ACC112 (cell line): ENCODE measurements around the gene ST6GALNAC3.
"Not testable (repeated sequence)": the region's sequence is repeated elsewhere in the genome, so short reads cannot be mapped to it uniquely, and the experiment has no call there.

Experiments
- H2AFZ ChIP-seq: fragments of 200-600 bp; sonication (generic); one replicate; pipeline ENCODE4 v1.6.0; 2017; ENCODE audit warnings: antibody characterized with exemption, low read length; ENCODE audit not compliant: unreplicated experiment
- H3K27ac ChIP-seq: fragments of 200-600 bp; sonication (generic); 2 replicates; pipeline ENCODE4 v1.5.1; 2014; ENCODE audit warnings: low read depth, mild to moderate bottlenecking, antibody characterized with exemption, low read length, moderate library complexity
- H3K27me3 ChIP-seq: fragments of 200-600 bp; sonication (generic); 2 replicates; pipeline ENCODE4 v1.6.1; 2014; ENCODE audit warnings: mild to moderate bottlenecking, antibody characterized with exemption, low read length, moderate library complexity, mixed read lengths; ENCODE audit not compliant: insufficient read depth
- H3K36me3 ChIP-seq: fragments of 200-600 bp; sonication (generic); 2 replicates; pipeline ENCODE4 v1.6.1; 2016; ENCODE audit warnings: mild to moderate bottlenecking, antibody characterized with exemption, low read length, moderate library complexity, mixed read lengths; ENCODE audit not compliant: insufficient read depth
- H3K4me1 ChIP-seq: fragments of 200-600 bp; sonication (generic); one replicate; pipeline ENCODE4 v1.6.1; 2016; ENCODE audit warnings: low read length, mixed read lengths; ENCODE audit not compliant: insufficient read depth, unreplicated experiment, control insufficient read depth
- H3K4me3 ChIP-seq: fragments of 200-600 bp; sonication (generic); 2 replicates; pipeline ENCODE4 v1.5.1; 2014; ENCODE audit warnings: mild to moderate bottlenecking, low read depth, low read length
- H3K79me2 ChIP-seq: fragments of 200-600 bp; sonication (generic); one replicate; pipeline ENCODE4 v1.6.0; 2016; ENCODE audit warnings: low read length; ENCODE audit not compliant: control insufficient read depth, unreplicated experiment, insufficient read depth

The ST6GALNAC3 gene

GRCh38 chr1:76105372-76105771 lies 30.8 kb downstream of the ST6GALNAC3 start:
- Histone ChIP-seq H3K27ac (no peak overlapping the region), H3K79me2 (no peaks in the 10 kb centered on the region), H3K36me3 (no peaks in the 10 kb centered on the region), H3K4me1 (no peaks in the 10 kb centered on the region), H2AFZ (no peak overlapping the region), H3K27me3 (no peaks in the 10 kb centered on the region), H3K4me3 (no peak overlapping the region)

DNA sequence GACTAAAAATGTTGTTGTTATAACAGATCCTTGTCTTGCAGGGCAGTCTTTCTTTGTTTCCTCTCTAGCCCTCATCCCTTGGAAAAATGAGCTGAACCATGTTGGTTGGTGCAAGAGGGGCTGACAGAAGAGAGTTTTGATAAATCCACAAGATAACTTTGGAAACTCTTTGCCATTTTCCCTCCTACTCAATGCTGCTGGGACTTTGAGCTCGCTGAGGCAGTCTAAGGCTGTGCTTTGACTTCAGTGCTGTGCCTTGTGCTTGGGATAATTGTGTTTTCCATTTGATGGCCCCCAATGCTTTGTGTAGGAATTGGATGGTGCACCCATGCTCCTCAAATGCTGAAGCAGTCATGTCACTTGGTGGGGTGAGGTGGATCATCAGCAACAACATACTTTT lies 31.7 kb downstream of the ST6GALNAC3 start:
- Histone ChIP-seq H3K4me3 (no peak overlapping the region), H3K27ac (no peak overlapping the region), H2AFZ (no peak overlapping the region), H3K79me2 (no peaks in the 10 kb centered on the region), H3K27me3 (no peaks in the 10 kb centered on the region), H3K36me3 (no peaks in the 10 kb centered on the region), H3K4me1 (no peaks in the 10 kb centered on the region)

DNA sequence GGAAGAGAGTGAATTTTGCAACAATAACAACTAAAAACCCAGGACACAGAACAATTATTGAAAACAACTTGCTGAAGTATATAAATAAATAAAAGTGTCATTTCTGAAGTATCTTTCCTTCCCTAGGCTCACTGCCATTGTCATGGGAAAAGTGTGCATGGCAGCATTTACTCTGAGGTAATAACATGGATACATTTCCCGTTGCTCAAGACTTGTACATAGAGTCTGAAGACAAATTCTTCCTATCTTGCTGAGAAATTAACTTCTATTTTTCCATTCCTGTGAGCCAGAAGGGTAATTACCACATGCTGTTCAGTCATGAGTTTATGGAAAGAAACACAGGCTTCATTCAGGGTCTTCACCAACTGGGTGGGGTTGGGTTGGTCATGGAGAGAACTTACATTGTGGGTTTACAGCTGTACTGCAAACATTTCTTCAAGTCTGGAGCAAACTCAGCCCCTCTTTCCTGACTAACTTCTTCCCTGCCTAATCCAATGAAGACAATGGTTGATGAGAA lies 32.2 kb downstream of the ST6GALNAC3 start:
- no peak overlapping the region for H2AFZ ChIP-seq
- H3K79me2 ChIP-seq = no peaks in the 10 kb centered on the region
- H3K27me3 ChIP-seq = no peaks in the 10 kb centered on the region
- H3K4me3 ChIP-seq = no peak overlapping the region
- no peaks in the 10 kb centered on the region for H3K36me3 ChIP-seq
- H3K4me1 ChIP-seq = no peaks in the 10 kb centered on the region
- no peak overlapping the region for H3K27ac ChIP-seq

GRCh38 chr1:76109404-76109803 lies 34.9 kb downstream of the ST6GALNAC3 start:
- Histone ChIP-seq H3K4me1 (no peaks in the 10 kb centered on the region), H3K4me3 (no peak overlapping the region), H3K27me3 (no peaks in the 10 kb centered on the region), H2AFZ (no peak overlapping the region), H3K36me3 (no peaks in the 10 kb centered on the region), H3K27ac (no peak overlapping the region), H3K79me2 (no peaks in the 10 kb centered on the region)

DNA sequence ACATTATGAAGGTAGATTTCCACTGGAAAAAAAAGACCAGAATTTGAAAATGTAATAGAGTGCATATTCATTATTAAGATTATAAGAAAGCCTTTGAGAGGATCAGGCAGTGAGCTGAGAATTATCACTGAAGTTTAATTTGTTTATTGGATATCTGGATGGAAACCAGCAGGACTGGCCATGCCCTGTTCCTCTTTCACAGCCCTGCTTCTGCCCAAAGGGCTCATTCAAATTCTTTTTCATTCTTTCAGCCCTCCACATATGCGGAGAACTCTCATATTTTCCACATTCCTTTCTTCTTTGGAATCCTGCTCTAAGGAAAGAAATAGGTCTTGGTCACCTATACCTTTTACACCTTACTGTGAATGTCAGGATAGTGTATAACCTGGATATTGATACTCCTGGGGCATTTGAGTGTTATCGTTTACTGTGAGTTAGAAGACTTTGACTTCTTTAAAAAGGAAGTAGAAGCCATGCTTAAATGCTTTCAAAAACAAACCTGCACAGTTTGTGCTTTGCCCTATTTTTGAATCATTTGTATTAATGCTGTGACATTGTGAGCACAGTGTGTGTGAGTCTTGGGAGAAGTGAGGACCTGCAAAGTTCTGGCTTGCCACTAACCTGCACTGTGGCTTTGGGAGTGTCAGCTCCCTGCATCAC lies 35.5 kb downstream of the ST6GALNAC3 start:
- Histone ChIP-seq H3K27me3 (no peaks in the 10 kb centered on the region), H2AFZ (no peak overlapping the region), H3K79me2 (no peaks in the 10 kb centered on the region), H3K4me3 (no peak overlapping the region), H3K27ac (no peak overlapping the region), H3K36me3 (no peaks in the 10 kb centered on the region), H3K4me1 (no peaks in the 10 kb centered on the region)

GRCh38 chr1:76110666-76111065 lies 36.1 kb downstream of the ST6GALNAC3 start:
- no peaks in the 10 kb centered on the region for H3K4me1 ChIP-seq
- H3K36me3 ChIP-seq = no peaks in the 10 kb centered on the region
- H3K27ac ChIP-seq = no peak overlapping the region
- H3K79me2 ChIP-seq = no peaks in the 10 kb centered on the region
- H3K27me3 ChIP-seq = no peaks in the 10 kb centered on the region
- H2AFZ ChIP-seq = no peak overlapping the region
- no peak overlapping the region for H3K4me3 ChIP-seq

GRCh38 chr1:76112321-76112720 lies 37.8 kb downstream of the ST6GALNAC3 start:
- H3K4me1 ChIP-seq, H3K27me3 ChIP-seq, H3K79me2 ChIP-seq, H3K4me3 ChIP-seq, H2AFZ ChIP-seq, H3K27ac ChIP-seq, H3K36me3 ChIP-seq: not testable (repeated sequence)

GRCh38 chr1:76113446-76113845 lies 38.9 kb downstream of the ST6GALNAC3 start:
- H3K36me3 ChIP-seq = no peaks in the 10 kb centered on the region
- H3K27ac ChIP-seq = no peak overlapping the region
- H2AFZ ChIP-seq = no peak overlapping the region

GRCh38 chr1:76115171-76115570 lies 40.6 kb downstream of the ST6GALNAC3 start:
- Histone ChIP-seq H3K4me3 (no peak overlapping the region), H3K27me3 (no peaks in the 10 kb centered on the region), H3K79me2 (no peaks in the 10 kb centered on the region), H3K27ac (no peak overlapping the region), H3K36me3 (no peaks in the 10 kb centered on the region), H2AFZ (no peak overlapping the region), H3K4me1 (no peaks in the 10 kb centered on the region)

More at GRCh38 chr1:76113446-76113845, 38.9 kb downstream of the ST6GALNAC3 start:
- Histone ChIP-seq H3K4me1 (no peaks in the 10 kb centered on the region), H3K4me3 (no peak overlapping the region), H3K27me3 (no peaks in the 10 kb centered on the region), H3K79me2 (no peaks in the 10 kb centered on the region)

GRCh38 chr1:76121850-76122249 lies 47.3 kb downstream of the ST6GALNAC3 start:
- Histone ChIP-seq H3K4me3 (no peak overlapping the region), H3K4me1 (no peaks in the 10 kb centered on the region), H3K79me2 (no peaks in the 10 kb centered on the region), H3K27ac (no peak overlapping the region), H2AFZ (no peak overlapping the region), H3K36me3 (no peaks in the 10 kb centered on the region), H3K27me3 (no peaks in the 10 kb centered on the region)

DNA sequence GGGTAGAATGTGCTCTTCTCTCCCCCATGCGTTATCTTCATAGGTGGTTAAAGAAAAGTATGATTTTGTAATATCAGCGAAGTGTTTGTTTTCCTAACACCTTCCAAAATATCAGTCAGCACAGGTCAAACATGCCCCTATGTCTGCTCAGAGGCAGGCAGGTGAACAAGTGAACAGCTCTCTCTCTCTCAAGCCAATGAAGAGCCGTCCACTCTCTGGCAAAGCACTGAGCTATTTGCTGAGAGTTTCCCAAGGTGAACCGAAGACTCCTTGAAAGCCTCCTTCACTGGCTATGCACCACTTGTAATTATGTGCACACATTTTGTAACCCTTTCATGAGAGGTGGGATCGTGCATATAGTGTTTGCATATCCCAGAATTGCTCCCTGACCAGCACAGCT lies 47.7 kb downstream of the ST6GALNAC3 start:
- no peaks in the 10 kb centered on the region for H3K27me3 ChIP-seq
- no peak overlapping the region for H3K27ac ChIP-seq
- no peak overlapping the region for H3K4me3 ChIP-seq
- no peaks in the 10 kb centered on the region for H3K79me2 ChIP-seq
- H3K4me1 ChIP-seq = no peaks in the 10 kb centered on the region
- H3K36me3 ChIP-seq = no peaks in the 10 kb centered on the region
- H2AFZ ChIP-seq = no peak overlapping the region
